GM23248 (cell line): ENCODE measurements around the gene RAD50.

Source experiments
- EZH2 ChIP-seq: fragments of 200-600 bp; sonication (generic); IDR thresholded peaks from 2 replicates; pipeline ENCODE4 v1.6.1; 2018; ENCODE audit warnings: antibody characterized with exemption, mild to moderate bottlenecking; ENCODE audit not compliant: insufficient read depth, poor library complexity, severe bottlenecking
- EZH2phosphoT487 ChIP-seq: fragments of 200-600 bp; sonication (generic); IDR thresholded peaks from 2 replicates; pipeline ENCODE4 v1.6.1; 2018; ENCODE audit warnings: antibody characterized with exemption, moderate library complexity, mild to moderate bottlenecking, low read depth; ENCODE audit not compliant: insufficient read depth

DNA sequence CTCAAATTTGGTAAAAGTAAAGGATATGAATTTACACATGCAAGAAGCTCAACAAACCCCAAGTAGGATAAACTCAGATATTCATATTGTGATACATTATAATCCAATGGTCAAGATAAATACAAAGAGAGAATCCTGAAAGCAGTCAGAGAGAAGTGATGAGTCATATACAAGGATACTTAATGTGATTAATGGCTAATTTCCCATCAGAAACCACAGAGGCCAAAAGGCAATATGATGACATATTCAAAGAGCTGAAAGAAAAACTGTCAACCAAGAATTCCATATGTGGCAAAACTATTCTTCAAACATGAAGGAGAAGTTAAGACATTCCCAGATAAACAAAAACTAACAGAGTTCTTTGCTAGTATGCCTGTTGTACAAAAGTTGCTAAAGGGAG lies 46.7 kb upstream of the RAD50 start:
- TF ChIP-seq EZH2phosphoT487 (0 out of 2 replicates have a peak, but pooled peaks have one; percentile 36), EZH2 (no peak)
